ENCODE data around the gene BBC3.
"Not testable (repeated sequence)": the region's sequence is repeated elsewhere in the genome, so short reads cannot be mapped to it uniquely, and the experiment has no call there.

Gene BBC3

GRCh38 chr19:47257411-47258169 lies 26.6 kb upstream of the BBC3 start:
- DNase-seq: no peak

GRCh38 chr19:47256693-47257410 lies 25.9 kb upstream of the BBC3 start:
- peak; percentile 97 to 100 for DNase-seq

GRCh38 chr19:47255879-47256692 lies 25.1 kb upstream of the BBC3 start, which contains the start of gene CCDC9:
TSS of gene CCDC9 (plus strand) at chr19:47256525. CDS start at chr19:47258401, 1,876 bp downstream.
- peak; percentile 95 to 99 for DNase-seq

GRCh38 chr19:47253970-47254369 lies 23.0 kb upstream of the BBC3 start:
- DNase-seq: no peak

- no peak for DNase-seq
Observed at GRCh38 chr19:47253467-47253881, 22.5 kb upstream of the BBC3 start.

- not testable (repeated sequence) for DNase-seq
Observed at GRCh38 chr19:47253016-47253415, 22.0 kb upstream of the BBC3 start.

- DNase-seq: peak; percentile 38 to 66
Observed at GRCh38 chr19:47247308-47247990, 16.4 kb upstream of the BBC3 start.

- DNase-seq: peak; percentile 70 to 92
Observed at GRCh38 chr19:47243776-47244547, 13.0 kb upstream of the BBC3 start.

- DNase-seq: no peak
Observed at GRCh38 chr19:47243364-47243775, 12.4 kb upstream of the BBC3 start.

- no peak for DNase-seq
Observed at GRCh38 chr19:47241919-47242577, 11.0 kb upstream of the BBC3 start.

GRCh38 chr19:47240996-47241918 lies 10.3 kb upstream of the BBC3 start:
- peak; percentile 25 to 70 for DNase-seq

GRCh38 chr19:47240556-47240955 lies 9.6 kb upstream of the BBC3 start:
- DNase-seq: no peak

- DNase-seq: peak in 1 of 2 experiments; percentile 45
Observed at GRCh38 chr19:47239610-47240296, 8.8 kb upstream of the BBC3 start.

- DNase-seq: no peak
Observed at GRCh38 chr19:47239152-47239551, 8.2 kb upstream of the BBC3 start.

- DNase-seq: no peak
Observed at GRCh38 chr19:47236072-47236675, 5.2 kb upstream of the BBC3 start.

- DNase-seq: no peak
Observed at GRCh38 chr19:47232422-47233211, 1.6 kb upstream of the BBC3 start.

GRCh38 chr19:47231215-47232054 lies 436 bp upstream of the BBC3 start:
- peak in 1 of 2 experiments; percentile 75 for DNase-seq

Measured in NCI-H526 (cell line).